Measurements from ENCODE around the gene SKIC8.

GRCh38 chr15:78247911-78248310 is 51.5 kb downstream of the SKIC8 start:
- TF ChIP-seq POLR2A (IDR thresholded peaks at IDR 0.05), result no peak
- TF ChIP-seq CTCF (IDR thresholded peaks at IDR 0.05), result no peak
